Karpas-422 (cell line): Measurements from ENCODE around the gene MAN2C1. TPM values are rescaled to one million over a fixed set of nuclear protein-coding genes. Genes with fewer than 3 reads are reported as not detected.
A peak's percentile ranks its signal among the peaks of the same experiment; 100 is the strongest.
"Not testable (repeated sequence)": the region's sequence is repeated elsewhere in the genome, so short reads cannot be mapped to it uniquely, and the experiment has no call there.

Experiments
- DNase-seq: peaks from one replicate; pipeline ENCODE4 v3.0.0-alpha.2; 2015
- H2AFZ ChIP-seq: fragments of 200-600 bp; sonication (generic); 2 replicates; pipeline ENCODE4 v1.6.1; 2014; ENCODE audit warnings: antibody characterized with exemption, low read length, mixed read lengths
- H3K27ac ChIP-seq: fragments of 200-600 bp; sonication (generic); 2 replicates; pipeline ENCODE4 v1.5.1; 2014; ENCODE audit warnings: mild to moderate bottlenecking, low read length, moderate library complexity
- H3K27me3 ChIP-seq: fragments of 200-600 bp; sonication (generic); 2 replicates; pipeline ENCODE4 v1.6.1; 2014; ENCODE audit warnings: low read length, mixed read lengths
- H3K36me3 ChIP-seq: fragments of 200-600 bp; sonication (generic); 2 replicates; pipeline ENCODE4 v1.6.1; 2014; ENCODE audit warnings: low read length, mixed read lengths; ENCODE audit not compliant: insufficient read depth
- H3K4me1 ChIP-seq: fragments of 200-600 bp; sonication (generic); 2 replicates; pipeline ENCODE4 v1.6.1; 2014; ENCODE audit warnings: mild to moderate bottlenecking, low read length, mixed read lengths
- H3K4me2 ChIP-seq: fragments of 200-600 bp; sonication (generic); 2 replicates; pipeline ENCODE4 v1.6.1; 2014; ENCODE audit warnings: low read length, low read depth, mild to moderate bottlenecking; ENCODE audit not compliant: poor library complexity, severe bottlenecking
- H3K4me3 ChIP-seq: fragments of 200-600 bp; sonication (generic); 2 replicates; pipeline ENCODE4 v1.5.1; 2014; ENCODE audit warnings: mild to moderate bottlenecking, antibody characterized with exemption, low read length, mixed read lengths
- H3K79me2 ChIP-seq: fragments of 200-600 bp; sonication (generic); 2 replicates; pipeline ENCODE4 v1.6.1; 2014; ENCODE audit warnings: mild to moderate bottlenecking, low read length, mixed read lengths
- H3K9ac ChIP-seq: fragments of 200-600 bp; sonication (generic); 2 replicates; pipeline ENCODE4 v1.6.0; 2014; ENCODE audit warnings: low read length
- H3K9me2 ChIP-seq: fragments of 200-600 bp; sonication (generic), shearing (Covaris generic); replicated peaks from 2 replicates; pipeline ENCODE4 v1.6.0; 2014; ENCODE audit warnings: mild to moderate bottlenecking, low read length, moderate library complexity; ENCODE audit not compliant: insufficient read depth
- H3K9me3 ChIP-seq: fragments of 300-700, 200-600 bp; sonication (generic); 2 replicates; pipeline ENCODE4 v1.6.1; 2014; ENCODE audit warnings: low read length, mixed read lengths
- H4K20me1 ChIP-seq: fragments of 200-600 bp; sonication (generic); 2 replicates; pipeline ENCODE4 v1.6.1; 2014; ENCODE audit warnings: mild to moderate bottlenecking, antibody characterized with exemption, low read length, low read depth; ENCODE audit not compliant: insufficient read depth
- total RNA-seq: library from RNA; depleted of rRNA; stranded (reverse); fragments of >200 nt; shearing (Covaris generic); gene quantifications from 2 replicates; pipeline ENCODE4 v1.2.3, GENCODE V29; 2014; ENCODE audit warnings: low replicate concordance

Gene MAN2C1
- total RNA-seq, 1 experiment from 2014 or later: 78.7 TPM

DNA sequence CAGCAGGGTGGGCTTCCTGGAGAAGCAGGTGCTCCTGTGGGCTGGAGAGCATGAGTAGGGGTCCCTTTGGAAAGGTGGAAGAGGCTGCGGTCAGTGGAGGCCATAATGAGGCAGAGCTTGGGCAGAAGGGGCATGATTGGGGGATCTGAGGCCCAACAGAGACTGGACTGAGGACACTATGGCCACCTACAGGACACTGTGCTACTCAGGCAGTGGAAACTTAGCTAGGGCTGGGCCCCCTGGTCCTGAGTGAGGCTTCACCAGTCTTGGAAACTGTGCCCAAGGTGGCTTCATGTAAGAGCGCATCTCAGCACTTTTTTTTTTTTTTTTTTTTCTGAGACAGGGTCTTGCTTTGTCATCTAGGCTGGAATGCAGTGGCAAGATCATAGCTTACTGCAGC is 38.8 kb downstream of the MAN2C1 start:
- Histone ChIP-seq H3K36me3 (no peaks in the 10 kb centered on the region), H3K9me3 (no peaks in the 10 kb centered on the region), H3K27ac (no peak overlapping the region), H3K4me2 (no peak overlapping the region), H2AFZ (no peak overlapping the region), H3K9ac (no peak overlapping the region), H3K79me2 (no peaks in the 10 kb centered on the region), H3K27me3 (no peaks in the 10 kb centered on the region), H3K9me2 (no peaks in the 10 kb centered on the region), H4K20me1 (no peaks in the 10 kb centered on the region), H3K4me1 (peaks cover 17% of the 10 kb centered on the region), H3K4me3 (no peak overlapping the region)
- no peak for DNase-seq

- Histone ChIP-seq H3K9me3 (no peaks in the 10 kb centered on the region), H3K9ac (no peak overlapping the region), H3K27me3 (no peaks in the 10 kb centered on the region), H3K4me2 (no peak overlapping the region), H4K20me1 (no peaks in the 10 kb centered on the region), H3K9me2 (no peaks in the 10 kb centered on the region), H2AFZ (no peak overlapping the region), H3K4me1 (peaks cover 15% of the 10 kb centered on the region), H3K36me3 (no peaks in the 10 kb centered on the region), H3K27ac (no peak overlapping the region), H3K79me2 (no peaks in the 10 kb centered on the region), H3K4me3 (no peak overlapping the region)
- no peak for DNase-seq
Measured at GRCh38 chr15:75328493-75329314, 39.7 kb downstream of the MAN2C1 start.

GRCh38 chr15:75327491-75327890 is 40.9 kb downstream of the MAN2C1 start:
- Histone ChIP-seq H3K36me3 (no peaks in the 10 kb centered on the region), H3K9me2 (no peaks in the 10 kb centered on the region), H3K4me2 (no peak overlapping the region), H3K27me3 (no peaks in the 10 kb centered on the region), H3K9me3 (no peaks in the 10 kb centered on the region), H4K20me1 (no peaks in the 10 kb centered on the region), H3K79me2 (no peaks in the 10 kb centered on the region), H3K9ac (no peak overlapping the region), H2AFZ (no peak overlapping the region), H3K27ac (no peak overlapping the region), H3K4me1 (peaks cover 11% of the 10 kb centered on the region), H3K4me3 (no peak overlapping the region)
- no peak for DNase-seq

DNA sequence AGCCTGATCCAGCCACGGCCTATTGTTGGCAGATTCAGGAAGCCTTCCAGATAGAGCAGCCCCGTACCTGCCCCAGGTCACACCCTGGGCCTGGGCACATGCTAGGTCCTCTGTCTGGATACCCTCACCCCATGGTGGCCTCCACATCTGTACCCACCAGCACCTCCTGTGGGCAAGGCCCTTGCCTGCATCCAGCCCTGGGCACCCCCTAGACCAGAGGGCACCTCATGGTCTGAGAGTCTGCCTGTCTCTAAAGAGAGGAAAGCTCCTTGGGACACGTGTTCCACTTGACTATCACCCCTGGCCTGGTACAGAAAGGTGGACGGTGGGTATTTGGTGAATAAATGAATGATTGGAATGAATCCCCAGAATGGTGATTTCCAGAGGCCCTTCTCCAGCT is 41.4 kb downstream of the MAN2C1 start:
- no peaks in the 10 kb centered on the region for H3K36me3 ChIP-seq
- no peaks in the 10 kb centered on the region for H3K9me2 ChIP-seq
- H3K4me2 ChIP-seq: no peak overlapping the region
- no peaks in the 10 kb centered on the region for H3K27me3 ChIP-seq
- no peak overlapping the region for H2AFZ ChIP-seq
- no peak overlapping the region for H3K9ac ChIP-seq
- no peaks in the 10 kb centered on the region for H3K9me3 ChIP-seq
- H3K79me2 ChIP-seq: no peaks in the 10 kb centered on the region
- peaks cover 11% of the 10 kb centered on the region for H3K4me1 ChIP-seq
- no peak overlapping the region for H3K4me3 ChIP-seq
- peak; percentile 52 for DNase-seq
- H4K20me1 ChIP-seq: no peaks in the 10 kb centered on the region
- no peak overlapping the region for H3K27ac ChIP-seq

GRCh38 chr15:75325922-75326321 is 42.5 kb downstream of the MAN2C1 start:
- Histone ChIP-seq H3K79me2 (no peaks in the 10 kb centered on the region), H3K9me3 (no peaks in the 10 kb centered on the region), H3K4me1 (peaks cover 11% of the 10 kb centered on the region), H2AFZ (no peak overlapping the region), H3K27me3 (no peaks in the 10 kb centered on the region), H3K4me2 (peak overlapping the region; percentile 50), H3K27ac (no peak overlapping the region), H3K9me2 (no peaks in the 10 kb centered on the region), H3K36me3 (no peaks in the 10 kb centered on the region), H3K4me3 (0 out of 2 replicates have a peak overlapping the region, but pooled peaks have one; percentile 12), H4K20me1 (no peaks in the 10 kb centered on the region), H3K9ac (no peak overlapping the region)
- no peak for DNase-seq

DNA sequence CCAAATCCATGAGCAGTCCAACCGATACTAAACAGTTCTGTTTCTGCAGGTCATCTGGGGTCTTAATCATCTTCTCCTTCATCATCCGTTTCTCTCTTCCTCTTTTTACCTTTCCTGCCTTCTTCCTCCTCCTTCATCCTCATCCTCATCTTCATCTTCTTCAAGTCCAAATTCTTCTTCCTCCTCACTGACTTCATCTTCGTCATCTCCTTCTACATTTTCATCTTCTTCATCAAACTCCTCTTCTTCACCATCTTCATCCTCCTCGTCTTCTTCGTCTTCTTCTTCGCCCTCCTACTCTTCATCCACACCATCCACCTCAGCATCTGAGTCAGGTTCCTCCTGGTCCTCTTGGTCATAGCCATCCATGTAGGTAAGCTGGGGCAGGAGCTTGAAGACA is 46.7 kb downstream of the MAN2C1 start:
- DNase-seq: no peak
- Histone ChIP-seq H2AFZ (no peak overlapping the region), H3K9me2 (no peaks in the 10 kb centered on the region), H4K20me1 (no peaks in the 10 kb centered on the region), H3K79me2 (no peaks in the 10 kb centered on the region), H3K4me2 (no peak overlapping the region), H3K27ac (no peak overlapping the region), H3K9ac (no peak overlapping the region), H3K4me1 (peaks cover 11% of the 10 kb centered on the region), H3K4me3 (no peak overlapping the region), H3K27me3 (no peaks in the 10 kb centered on the region), H3K36me3 (no peaks in the 10 kb centered on the region), H3K9me3 (no peaks in the 10 kb centered on the region)

DNA sequence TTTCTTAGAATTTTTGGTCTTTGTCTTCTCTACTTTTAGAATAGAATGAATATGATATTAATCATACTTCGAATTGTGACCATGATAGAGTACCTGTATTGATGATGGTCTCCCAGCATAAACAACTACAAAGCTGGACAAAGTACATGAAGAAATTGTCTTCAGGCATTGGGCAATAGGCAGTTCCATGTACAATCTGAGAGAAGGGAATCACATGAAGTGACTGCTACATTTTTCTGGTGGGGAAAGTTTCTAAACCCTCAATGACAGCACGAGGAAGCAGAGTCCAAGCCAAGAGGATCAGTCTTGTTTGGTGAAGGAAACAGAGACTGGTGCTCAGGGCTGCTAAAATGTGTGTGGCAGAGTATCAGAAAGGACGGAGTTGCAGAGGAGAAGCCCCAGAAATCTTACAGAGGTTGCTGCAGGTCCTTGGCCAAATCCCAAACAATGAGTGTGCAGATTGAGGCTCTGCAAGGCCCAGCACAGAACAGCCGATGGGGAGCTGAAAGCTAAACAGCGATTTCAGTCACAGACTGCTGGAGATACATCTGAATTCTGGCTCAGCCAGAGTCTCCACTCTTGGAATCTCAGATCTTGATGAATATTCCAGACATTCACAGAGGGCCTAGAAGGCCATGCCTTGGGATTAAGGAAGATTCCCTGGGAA is 49.0 kb downstream of the MAN2C1 start:
- H3K4me2 ChIP-seq, H3K27me3 ChIP-seq, H3K79me2 ChIP-seq, H2AFZ ChIP-seq, DNase-seq, H3K27ac ChIP-seq, H3K36me3 ChIP-seq, H3K9me3 ChIP-seq, H3K4me1 ChIP-seq, H3K9me2 ChIP-seq, H4K20me1 ChIP-seq, H3K9ac ChIP-seq, H3K4me3 ChIP-seq: not testable (repeated sequence)

DNA sequence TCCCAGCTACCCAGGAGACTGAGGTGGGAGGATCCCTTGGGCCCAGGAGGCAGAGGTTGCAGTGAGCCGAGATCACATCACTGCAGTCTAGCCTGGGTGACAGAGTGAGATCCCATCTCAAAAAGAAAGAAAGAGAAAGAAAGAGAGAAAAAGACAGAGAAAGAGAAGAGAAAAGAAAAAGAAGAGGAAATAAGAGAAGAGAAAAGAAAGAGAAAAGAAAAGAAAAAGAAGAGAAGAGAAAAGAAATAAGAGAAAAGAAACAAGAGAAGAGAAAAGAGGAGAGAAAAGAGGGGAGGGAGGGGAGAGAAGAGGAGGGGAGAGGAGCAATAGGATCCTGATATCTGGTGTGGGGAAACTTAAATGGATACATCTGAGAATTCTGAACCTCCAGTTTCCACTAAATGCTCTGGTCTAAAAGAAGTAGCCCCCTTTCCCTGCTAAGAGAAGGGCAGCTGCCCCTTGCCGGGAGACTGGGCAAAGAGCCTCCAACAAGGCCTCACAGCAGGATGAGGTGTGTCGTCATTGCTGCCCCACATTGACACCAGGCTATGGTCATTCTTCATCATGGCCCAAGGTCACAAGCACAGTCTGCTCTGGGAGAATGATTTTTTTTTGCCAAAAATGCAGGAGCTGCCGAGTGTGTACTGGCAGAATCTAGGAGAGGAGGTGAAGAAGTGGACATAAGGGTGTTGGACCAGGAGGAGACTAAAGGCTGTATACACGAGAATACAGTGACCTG is 53.7 kb downstream of the MAN2C1 start:
- Histone ChIP-seq H3K4me2 (no peak overlapping the region), H2AFZ (no peak overlapping the region), H3K27ac (no peak overlapping the region), H3K79me2 (no peaks in the 10 kb centered on the region), H4K20me1 (no peaks in the 10 kb centered on the region), H3K36me3 (no peaks in the 10 kb centered on the region), H3K9me2 (no peaks in the 10 kb centered on the region), H3K4me1 (peaks cover 10% of the 10 kb centered on the region), H3K4me3 (no peak overlapping the region), H3K27me3 (no peaks in the 10 kb centered on the region), H3K9me3 (no peaks in the 10 kb centered on the region), H3K9ac (no peak overlapping the region)
- no peak for DNase-seq
